Endothelial cell (in vitro differentiated cells): ENCODE measurements around the gene ATP2A3. TPM values are rescaled to one million over a fixed set of nuclear protein-coding genes. Genes with fewer than 3 reads are reported as not detected.

ENCODE experiments used
- DNase-seq: peaks from one replicate; pipeline ENCODE4 v3.0.0; 2021; ENCODE audit warnings: low spot score
- H3K27ac Mint-ChIP-seq: one replicate; pipeline ENCODE4 v1.8.0; 2021; ENCODE audit warnings: mixed read lengths, inconsistent platforms; ENCODE audit not compliant: unreplicated experiment
- H3K27me3 Mint-ChIP-seq: one replicate; pipeline ENCODE4 v1.8.0; 2021; ENCODE audit warnings: mild to moderate bottlenecking, moderate library complexity, mixed read lengths, inconsistent platforms; ENCODE audit not compliant: unreplicated experiment
- H3K36me3 Mint-ChIP-seq: one replicate; pipeline ENCODE4 v1.8.0; 2021; ENCODE audit warnings: mild to moderate bottlenecking, low read depth, mixed read lengths, inconsistent platforms; ENCODE audit not compliant: unreplicated experiment
- H3K4me1 Mint-ChIP-seq: one replicate; pipeline ENCODE4 v1.8.0; 2021; ENCODE audit warnings: mild to moderate bottlenecking, mixed read lengths, inconsistent platforms; ENCODE audit not compliant: unreplicated experiment
- H3K4me3 Mint-ChIP-seq: one replicate; pipeline ENCODE4 v1.8.0; 2021; ENCODE audit warnings: mild to moderate bottlenecking, mixed read lengths, inconsistent platforms; ENCODE audit not compliant: unreplicated experiment
- H3K9me3 Mint-ChIP-seq: one replicate; pipeline ENCODE4 v1.8.0; 2021; ENCODE audit warnings: mixed read lengths, inconsistent platforms; ENCODE audit not compliant: unreplicated experiment
- total RNA-seq: library from RNA; stranded (reverse); fragmentation: NEBNext Ultra II Directional; extraction: Animal tissue kit (Norgen Biotek cat#: 25700); gene quantifications from one replicate; pipeline ENCODE4 v1.2.1, GENCODE V29; 2021; ENCODE audit not compliant: unreplicated experiment
- TF ChIP-seq, protein P1 (sequence below): fragments of 200-600 bp; sonication (generic); IDR thresholded peaks from one replicate; pipeline ENCODE4 v1.5.0; 2021; ENCODE audit warnings: antibody characterized with exemption; ENCODE audit not compliant: unreplicated experiment

Gene ATP2A3
- total RNA-seq, 1 donor from 2014 or later = 116 TPM

DNA sequence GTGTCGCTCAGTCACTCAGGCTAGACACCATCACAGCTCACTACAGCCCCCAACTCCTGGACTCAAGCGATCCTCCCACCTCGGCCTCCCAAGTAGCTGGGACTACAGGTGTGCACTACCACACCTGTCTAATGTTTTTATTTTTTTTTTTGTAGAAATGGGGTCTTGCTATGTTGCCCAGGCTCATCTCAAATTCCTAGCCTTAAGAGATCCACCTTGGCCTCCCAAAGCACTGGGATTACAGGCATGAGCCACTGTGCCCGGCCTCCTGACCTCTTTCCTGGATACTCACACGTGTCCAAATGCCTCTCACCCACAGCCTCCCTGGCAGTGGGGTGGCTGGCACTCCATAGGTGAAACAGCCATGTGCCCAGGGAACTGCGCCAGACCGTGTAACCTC is 88.9 kb downstream of the ATP2A3 start:
- DNase-seq = no peak
- H3K36me3 Mint-ChIP-seq = peaks cover 9% of the 10 kb centered on the region
- H3K4me3 Mint-ChIP-seq = no peak overlapping the region
- TF ChIP-seq, protein P1, sequence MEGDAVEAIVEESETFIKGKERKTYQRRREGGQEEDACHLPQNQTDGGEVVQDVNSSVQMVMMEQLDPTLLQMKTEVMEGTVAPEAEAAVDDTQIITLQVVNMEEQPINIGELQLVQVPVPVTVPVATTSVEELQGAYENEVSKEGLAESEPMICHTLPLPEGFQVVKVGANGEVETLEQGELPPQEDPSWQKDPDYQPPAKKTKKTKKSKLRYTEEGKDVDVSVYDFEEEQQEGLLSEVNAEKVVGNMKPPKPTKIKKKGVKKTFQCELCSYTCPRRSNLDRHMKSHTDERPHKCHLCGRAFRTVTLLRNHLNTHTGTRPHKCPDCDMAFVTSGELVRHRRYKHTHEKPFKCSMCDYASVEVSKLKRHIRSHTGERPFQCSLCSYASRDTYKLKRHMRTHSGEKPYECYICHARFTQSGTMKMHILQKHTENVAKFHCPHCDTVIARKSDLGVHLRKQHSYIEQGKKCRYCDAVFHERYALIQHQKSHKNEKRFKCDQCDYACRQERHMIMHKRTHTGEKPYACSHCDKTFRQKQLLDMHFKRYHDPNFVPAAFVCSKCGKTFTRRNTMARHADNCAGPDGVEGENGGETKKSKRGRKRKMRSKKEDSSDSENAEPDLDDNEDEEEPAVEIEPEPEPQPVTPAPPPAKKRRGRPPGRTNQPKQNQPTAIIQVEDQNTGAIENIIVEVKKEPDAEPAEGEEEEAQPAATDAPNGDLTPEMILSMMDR = no peak
- H3K27me3 Mint-ChIP-seq = no peaks in the 10 kb centered on the region
- H3K9me3 Mint-ChIP-seq = no peaks in the 10 kb centered on the region
- H3K27ac Mint-ChIP-seq = no peak overlapping the region
- peaks cover 8% of the 10 kb centered on the region for H3K4me1 Mint-ChIP-seq

Other genes starting within 250 kb of the ATP2A3 start
- gene HASPIN, start 240.5 kb downstream of the ATP2A3 start, total RNA-seq = 5.2 TPM
- gene ITGAE, start 163.2 kb downstream of the ATP2A3 start, total RNA-seq = 30.0 TPM
- gene NCBP3, start 118.2 kb downstream of the ATP2A3 start, total RNA-seq = 84.4 TPM
- gene CAMKK1, start 71.4 kb downstream of the ATP2A3 start, total RNA-seq = 4.1 TPM
- not detected for gene P2RX1, start 48.0 kb downstream of the ATP2A3 start, total RNA-seq
- gene ZZEF1, start 178.6 kb upstream of the ATP2A3 start, total RNA-seq = 43.3 TPM
- 29.9 TPM for gene CYB5D2, start 178.8 kb upstream of the ATP2A3 start, total RNA-seq